ENCODE results near the gene CDH26.

Gene CDH26

GRCh38 chr20:60056407-60057122 lies 98.3 kb downstream of the CDH26 start:
- Mint-ChIP-seq H3K9me3 (no peaks in the 10 kb centered on the region), H3K4me3 (peak overlapping the region; percentile 63), H3K36me3 (ENCODE audit: low read depth) (no peaks in the 10 kb centered on the region), H3K27me3 (no peaks in the 10 kb centered on the region), H3K4me1 (ENCODE audit: low read depth) (peaks cover 84% of the 10 kb centered on the region), H3K27ac (peak overlapping the region; percentile 81)
- intact Hi-C loops (cut with micrococcal nuclease), result loop anchor here (1.0 to 10.0 kb wide), 5 partner anchors 82 to 1066 kb away; partner anchors contain the start of genes FAM217B and PPP1R3D

DNA sequence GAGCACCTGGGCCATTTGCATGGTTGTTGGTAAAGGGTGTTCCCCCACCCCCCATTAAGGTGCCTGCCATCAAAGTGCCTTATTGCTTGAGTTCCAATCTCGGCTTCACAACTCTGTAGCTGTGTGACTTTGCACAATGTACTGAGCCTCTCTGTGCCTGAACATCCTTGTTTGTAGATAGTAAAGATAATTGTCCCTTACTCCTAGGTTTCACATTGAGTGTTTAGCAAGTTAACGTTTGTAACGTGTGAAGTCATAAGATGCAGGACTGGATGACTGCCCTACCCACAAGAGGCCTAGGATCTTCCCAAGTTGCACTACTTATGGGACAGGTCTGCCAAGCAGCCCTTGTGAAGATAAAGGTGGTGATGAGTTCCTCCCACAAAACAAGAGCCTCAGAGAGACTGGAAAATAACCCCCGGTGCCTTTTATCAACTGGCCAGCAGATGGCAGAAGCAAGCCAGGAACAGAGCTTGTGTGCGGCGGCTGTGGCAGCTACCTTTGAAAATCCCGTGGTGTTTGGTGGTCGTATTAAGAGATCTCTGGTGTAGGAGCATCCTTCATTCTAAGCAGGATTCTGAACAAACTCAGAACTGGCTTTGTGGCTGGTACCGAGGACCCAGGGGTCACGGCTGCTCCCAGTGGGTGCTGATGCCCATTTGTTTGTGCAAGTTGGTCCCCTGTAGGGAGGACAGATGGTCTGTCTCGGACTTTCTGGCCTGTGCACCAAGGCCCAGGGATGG lies 99.1 kb downstream of the CDH26 start:
- peak overlapping the region; percentile 21 for H3K4me3 Mint-ChIP-seq
- intact Hi-C loops (cut with micrococcal nuclease), result loop anchor here (1.0 to 10.0 kb wide), 5 partner anchors 82 to 1065 kb away; partner anchors contain the start of genes FAM217B and PPP1R3D
- H3K36me3 Mint-ChIP-seq (ENCODE audit: low read depth), result no peaks in the 10 kb centered on the region
- H3K27me3 Mint-ChIP-seq, result no peaks in the 10 kb centered on the region
- H3K9me3 Mint-ChIP-seq, result no peaks in the 10 kb centered on the region
- H3K27ac Mint-ChIP-seq, result peak overlapping the region; percentile 81
- peaks cover 77% of the 10 kb centered on the region for H3K4me1 Mint-ChIP-seq (ENCODE audit: low read depth)

GRCh38 chr20:60057866-60058807 lies 99.9 kb downstream of the CDH26 start:
- Mint-ChIP-seq H3K27ac (peak overlapping the region; percentile 77), H3K9me3 (no peaks in the 10 kb centered on the region), H3K27me3 (no peaks in the 10 kb centered on the region), H3K4me3 (peak overlapping the region; percentile 21), H3K4me1 (ENCODE audit: low read depth) (peaks cover 73% of the 10 kb centered on the region), H3K36me3 (ENCODE audit: low read depth) (no peaks in the 10 kb centered on the region)
- intact Hi-C loops (cut with micrococcal nuclease), result loop anchor here (1.0 to 10.0 kb wide), 5 partner anchors 81 to 1064 kb away; partner anchors contain the start of genes FAM217B and PPP1R3D

GRCh38 chr20:60058879-60059278 lies 100.7 kb downstream of the CDH26 start:
- H3K27ac Mint-ChIP-seq, result peak overlapping the region; percentile 77
- H3K27me3 Mint-ChIP-seq, result no peaks in the 10 kb centered on the region
- H3K36me3 Mint-ChIP-seq (ENCODE audit: low read depth), result peaks cover under 1% of the 10 kb centered on the region
- H3K4me1 Mint-ChIP-seq (ENCODE audit: low read depth), result peaks cover 68% of the 10 kb centered on the region
- H3K4me3 Mint-ChIP-seq, result peak overlapping the region; percentile 21
- intact Hi-C loops (cut with micrococcal nuclease), result loop anchor here (5.0 to 10.0 kb wide), 3 partner anchors 114 to 1063 kb away; partner anchors contain the start of genes FAM217B and PPP1R3D
- no peaks in the 10 kb centered on the region for H3K9me3 Mint-ChIP-seq

DNA sequence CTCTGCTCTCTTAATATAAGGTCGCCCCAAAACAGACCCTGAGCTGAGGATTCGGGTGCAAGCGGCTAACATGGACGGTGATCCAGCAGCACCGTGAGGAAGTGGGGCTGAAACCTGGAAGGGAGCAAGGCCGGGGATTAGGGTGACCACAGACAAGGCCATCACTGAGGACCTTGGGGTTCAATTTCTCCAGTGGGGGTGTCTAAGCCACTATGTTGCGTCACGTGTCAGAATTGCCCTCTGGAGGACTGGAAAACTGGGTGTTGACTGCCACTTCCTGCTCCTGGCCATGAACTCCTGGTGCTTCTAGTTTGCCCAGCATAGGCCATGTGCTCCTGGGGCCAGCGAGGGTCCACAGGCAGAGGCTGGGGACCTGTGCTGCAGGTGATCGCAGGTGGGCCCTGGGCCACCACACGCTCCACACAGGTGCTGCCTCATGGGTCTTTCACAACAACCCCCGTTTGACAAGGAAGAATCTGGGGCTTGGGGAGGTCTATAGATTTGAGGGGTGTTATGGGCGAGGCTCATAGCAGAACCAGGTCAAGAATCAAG lies 101.9 kb downstream of the CDH26 start:
- Mint-ChIP-seq H3K9me3 (no peaks in the 10 kb centered on the region), H3K36me3 (ENCODE audit: low read depth) (peaks cover 6% of the 10 kb centered on the region), H3K27ac (no peak overlapping the region), H3K4me3 (no peak overlapping the region), H3K4me1 (ENCODE audit: low read depth) (peaks cover 60% of the 10 kb centered on the region), H3K27me3 (no peaks in the 10 kb centered on the region)
- intact Hi-C loops (cut with micrococcal nuclease), result no loop called here

DNA sequence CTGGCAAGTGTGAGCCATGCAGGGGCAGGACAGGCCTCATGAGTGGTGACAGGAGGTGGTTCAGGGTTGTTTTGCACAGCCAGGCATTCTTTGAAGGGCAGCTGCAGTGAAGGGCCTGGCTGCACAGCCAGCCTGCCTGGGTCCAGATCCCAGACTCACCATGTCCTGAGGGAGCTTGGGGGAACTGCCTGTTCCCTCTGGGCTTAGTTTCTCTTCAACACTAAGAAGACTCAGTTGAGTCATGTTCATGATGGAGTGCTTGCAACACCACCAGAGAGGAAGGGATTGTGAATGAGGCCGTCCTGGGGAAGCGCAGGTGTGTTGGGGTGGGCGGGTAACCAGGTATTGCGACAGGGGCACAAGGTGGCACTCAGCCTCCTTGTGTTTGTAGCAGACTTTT lies 102.4 kb downstream of the CDH26 start:
- H3K9me3 Mint-ChIP-seq, result no peaks in the 10 kb centered on the region
- no peak overlapping the region for H3K27ac Mint-ChIP-seq
- no peaks in the 10 kb centered on the region for H3K27me3 Mint-ChIP-seq
- intact Hi-C loops (cut with micrococcal nuclease), result no loop called here
- no peak overlapping the region for H3K4me3 Mint-ChIP-seq
- H3K36me3 Mint-ChIP-seq (ENCODE audit: low read depth), result peaks cover 6% of the 10 kb centered on the region
- H3K4me1 Mint-ChIP-seq (ENCODE audit: low read depth), result peaks cover 55% of the 10 kb centered on the region

- H3K9me3 Mint-ChIP-seq, result no peaks in the 10 kb centered on the region
- no peaks in the 10 kb centered on the region for H3K27me3 Mint-ChIP-seq
- intact Hi-C loops (cut with micrococcal nuclease), result no loop called here
- H3K4me1 Mint-ChIP-seq (ENCODE audit: low read depth), result peaks cover 35% of the 10 kb centered on the region
- peaks cover 14% of the 10 kb centered on the region for H3K36me3 Mint-ChIP-seq (ENCODE audit: low read depth)
- H3K4me3 Mint-ChIP-seq, result no peak overlapping the region
- no peak overlapping the region for H3K27ac Mint-ChIP-seq
Observed at GRCh38 chr20:60062431-60063047, 104.3 kb downstream of the CDH26 start.

- Mint-ChIP-seq H3K36me3 (ENCODE audit: low read depth) (peaks cover 14% of the 10 kb centered on the region), H3K9me3 (no peaks in the 10 kb centered on the region), H3K27me3 (no peaks in the 10 kb centered on the region), H3K4me3 (no peak overlapping the region), H3K4me1 (ENCODE audit: low read depth) (peaks cover 30% of the 10 kb centered on the region), H3K27ac (no peak overlapping the region)
- intact Hi-C loops (cut with micrococcal nuclease), result no loop called here
Observed at GRCh38 chr20:60063048-60063451, 104.8 kb downstream of the CDH26 start.

DNA sequence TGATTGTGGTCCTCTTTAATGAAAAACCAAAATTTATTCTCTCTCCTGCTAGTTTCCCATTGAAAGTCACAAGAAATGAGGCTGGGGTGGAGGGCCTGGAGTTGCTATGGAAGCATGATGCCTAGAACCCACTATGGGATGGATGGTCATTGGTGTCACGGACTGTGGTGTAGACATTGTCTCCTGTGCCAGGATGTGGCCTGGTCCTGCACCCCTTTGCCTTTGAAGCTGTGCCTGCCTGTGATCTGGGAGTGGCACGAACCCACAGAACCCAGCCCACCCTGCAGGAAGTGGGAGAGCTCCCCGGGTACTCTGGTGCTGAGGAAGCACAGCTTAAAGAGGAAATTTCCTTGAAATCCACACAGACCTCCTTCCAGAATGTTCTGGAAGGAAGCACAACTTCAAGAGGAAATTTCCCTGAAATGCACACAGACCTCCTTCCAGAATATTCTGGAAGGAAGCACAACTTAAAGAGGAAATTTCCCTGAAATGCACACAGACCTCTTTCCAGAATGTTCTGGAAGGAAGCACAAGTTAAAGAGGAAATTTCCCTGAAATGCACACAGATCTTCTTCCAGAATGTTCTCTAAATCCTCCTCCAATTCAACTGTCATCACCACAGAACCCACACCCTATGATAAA lies 105.6 kb downstream of the CDH26 start:
- Mint-ChIP-seq H3K4me1 (ENCODE audit: low read depth) (peaks cover 22% of the 10 kb centered on the region), H3K27me3 (no peaks in the 10 kb centered on the region), H3K9me3 (no peaks in the 10 kb centered on the region), H3K27ac (no peak overlapping the region), H3K36me3 (ENCODE audit: low read depth) (peaks cover 14% of the 10 kb centered on the region), H3K4me3 (no peak overlapping the region)
- intact Hi-C loops (cut with micrococcal nuclease), result no loop called here

Data from dendritic cell treated with granulocyte-macrophage colony-stimulating factor and Interleukin-4, amounts not matched to agents 40 ng/mL and 50 ng/mL, for 4 days (primary cell).